HG03025 (cell line): ENCODE data around the gene EPHA4.

Experiments
- ATAC-seq: cut with Tn5 transposase; IDR thresholded peaks from one replicate; pipeline ENCODE4 v1.9.1; 2021; ENCODE audit warnings: mild to moderate bottlenecking, moderate library complexity; ENCODE audit not compliant: unreplicated experiment, low FRiP score

Gene EPHA4

GRCh38 chr2:221372907-221373306 is 199.2 kb downstream of the EPHA4 start:
- ATAC-seq, result no peak

GRCh38 chr2:221372159-221372884 is 199.8 kb downstream of the EPHA4 start:
- no peak for ATAC-seq

- no peak for ATAC-seq
Observed at GRCh38 chr2:221371347-221371746, 200.8 kb downstream of the EPHA4 start.

- no peak for ATAC-seq
Observed at GRCh38 chr2:221370857-221371211, 201.3 kb downstream of the EPHA4 start.

- ATAC-seq, result no peak
Observed at GRCh38 chr2:221370076-221370856, 201.8 kb downstream of the EPHA4 start.
